T-helper 17 cell (primary cell): Measurements from ENCODE around the gene RGCC. TPM values are rescaled to one million over a fixed set of nuclear protein-coding genes. Genes with fewer than 3 reads are reported as not detected.

ENCODE experiments used
- ATAC-seq: fragments of 150-1000 bp; cut with Tn5 transposase; 2 replicates; pipeline ENCODE4 v1.10.0; 2021; ENCODE audit warnings: mild to moderate bottlenecking, moderate library complexity
- DNase-seq, 3 donors: peaks; one replicate each; pipeline versions ENCODE4 v3.0.0 to v3.0.0-alpha.2; 2020 to 2021
- H3K9me3 ChIP-seq: one replicate; pipeline ENCODE4 v1.7.0; 2013; ENCODE audit warnings: low read length, mild to moderate bottlenecking; ENCODE audit not compliant: control insufficient read depth, poor library complexity, severe bottlenecking
- H3K27ac Mint-ChIP-seq: one replicate; pipeline ENCODE4 v1.8.0; 2022; ENCODE audit warnings: mild to moderate bottlenecking, moderate library complexity, mixed read lengths
- H3K27me3 Mint-ChIP-seq: one replicate; pipeline ENCODE4 v1.8.0; 2022; ENCODE audit warnings: mixed read lengths
- H3K36me3 Mint-ChIP-seq: one replicate; pipeline ENCODE4 v1.8.0; 2022; ENCODE audit warnings: low read depth, mixed read lengths
- H3K4me1 Mint-ChIP-seq: one replicate; pipeline ENCODE4 v1.8.0; 2022; ENCODE audit warnings: mild to moderate bottlenecking, mixed read lengths
- H3K4me3 Mint-ChIP-seq: one replicate; pipeline ENCODE4 v1.8.0; 2022; ENCODE audit warnings: mild to moderate bottlenecking, moderate library complexity, mixed read lengths
- total RNA-seq, 4 donors: library from RNA in 2 of 4; stranded (reverse) in 2 of 4; gene quantifications; one replicate each; pipeline ENCODE4 v1.2.3 and lab custom pipeline; 2022 to 2026

Gene RGCC
- total RNA-seq, 2 donors from 2014 or later, result 283 to 548 TPM

GRCh38 chr13:41458187-41458760, 924 bp downstream of the RGCC start:
- no peak for ATAC-seq
- Mint-ChIP-seq H3K36me3 (peaks cover 13% of the 10 kb centered on the region), H3K4me1 (peaks cover 50% of the 10 kb centered on the region), H3K27me3 (no peaks in the 10 kb centered on the region), H3K4me3 (peak overlapping the region; percentile 96), H3K27ac (peak overlapping the region; percentile 94)
- peaks cover 5% of the 10 kb centered on the region for H3K9me3 ChIP-seq
- DNase-seq, result peak; percentile 22 to 37 (median 28)

- peaks cover 5% of the 10 kb centered on the region for H3K9me3 ChIP-seq
- Mint-ChIP-seq H3K4me3 (peak overlapping the region; percentile 96), H3K4me1 (peaks cover 55% of the 10 kb centered on the region), H3K27ac (peak overlapping the region; percentile 94), H3K27me3 (no peaks in the 10 kb centered on the region), H3K36me3 (peaks cover 13% of the 10 kb centered on the region)
- peak; percentile 42 to 55 (median 47) for DNase-seq
- no peak for ATAC-seq
These were observed 1.5 kb downstream of the RGCC start for GRCh38 chr13:41458761-41459431.

GRCh38 chr13:41459432-41460073, 2.2 kb downstream of the RGCC start:
- Mint-ChIP-seq H3K27ac (peak overlapping the region; percentile 94), H3K4me3 (peak overlapping the region; percentile 96), H3K27me3 (no peaks in the 10 kb centered on the region)

GRCh38 chr13:41460074-41460465, 2.7 kb downstream of the RGCC start:
- peak overlapping the region; percentile 94 for H3K27ac Mint-ChIP-seq

More at GRCh38 chr13:41459432-41460073, 2.2 kb downstream of the RGCC start:
- no peak for ATAC-seq
- Mint-ChIP-seq H3K36me3 (peaks cover 13% of the 10 kb centered on the region), H3K4me1 (peaks cover 61% of the 10 kb centered on the region)
- DNase-seq, result no peak
- peaks cover 5% of the 10 kb centered on the region for H3K9me3 ChIP-seq

GRCh38 chr13:41460930-41461329, 3.6 kb downstream of the RGCC start:
- Mint-ChIP-seq H3K36me3 (peaks cover 14% of the 10 kb centered on the region), H3K4me1 (peaks cover 74% of the 10 kb centered on the region), H3K4me3 (peak overlapping the region; percentile 96), H3K27ac (peak overlapping the region; percentile 94), H3K27me3 (no peaks in the 10 kb centered on the region)
- no peak for DNase-seq
- no peak for ATAC-seq
- peaks cover 5% of the 10 kb centered on the region for H3K9me3 ChIP-seq

More at GRCh38 chr13:41460074-41460465, 2.7 kb downstream of the RGCC start:
- DNase-seq (no peak), ATAC-seq (no peak)
- H3K27me3 Mint-ChIP-seq, result no peaks in the 10 kb centered on the region
- peak overlapping the region; percentile 96 for H3K4me3 Mint-ChIP-seq
- peaks cover 5% of the 10 kb centered on the region for H3K9me3 ChIP-seq
- H3K36me3 Mint-ChIP-seq, result peaks cover 13% of the 10 kb centered on the region
- H3K4me1 Mint-ChIP-seq, result peaks cover 66% of the 10 kb centered on the region

- Mint-ChIP-seq H3K4me1 (peaks cover 76% of the 10 kb centered on the region), H3K36me3 (peaks cover 17% of the 10 kb centered on the region), H3K27ac (peak overlapping the region; percentile 94), H3K27me3 (no peaks in the 10 kb centered on the region), H3K4me3 (peak overlapping the region; percentile 95)
- DNase-seq (no peak), ATAC-seq (no peak)
- H3K9me3 ChIP-seq, result peaks cover 5% of the 10 kb centered on the region
These were observed 4.3 kb downstream of the RGCC start for GRCh38 chr13:41461527-41462139.

- Mint-ChIP-seq H3K36me3 (peaks cover 19% of the 10 kb centered on the region), H3K4me1 (peaks cover 77% of the 10 kb centered on the region), H3K4me3 (peak overlapping the region; percentile 95), H3K27ac (peak overlapping the region; percentile 94), H3K27me3 (no peaks in the 10 kb centered on the region)
- DNase-seq (no peak), ATAC-seq (no peak)
- H3K9me3 ChIP-seq, result peaks cover 5% of the 10 kb centered on the region
These were observed 5.1 kb downstream of the RGCC start for GRCh38 chr13:41462427-41462826.

GRCh38 chr13:41463838-41464602, 6.7 kb downstream of the RGCC start:
- H3K4me1 Mint-ChIP-seq, result peaks cover 80% of the 10 kb centered on the region
- peak overlapping the region; percentile 95 for H3K4me3 Mint-ChIP-seq
- H3K36me3 Mint-ChIP-seq, result peaks cover 19% of the 10 kb centered on the region
- H3K27me3 Mint-ChIP-seq, result no peaks in the 10 kb centered on the region
- peak overlapping the region; percentile 94 for H3K27ac Mint-ChIP-seq
- ATAC-seq, result peak; percentile 3
- peaks cover under 1% of the 10 kb centered on the region for H3K9me3 ChIP-seq
- peak in 1 of 3 donors; percentile 27 for DNase-seq

- Mint-ChIP-seq H3K4me1 (peaks cover 75% of the 10 kb centered on the region), H3K36me3 (peaks cover 16% of the 10 kb centered on the region), H3K27ac (peak overlapping the region; percentile 94), H3K4me3 (peak overlapping the region; percentile 95), H3K27me3 (no peaks in the 10 kb centered on the region)
- DNase-seq (peak; percentile 60 to 78 (median 74)), ATAC-seq (peak; percentile 73)
- no peaks in the 10 kb centered on the region for H3K9me3 ChIP-seq
These were observed 8.0 kb downstream of the RGCC start for GRCh38 chr13:41465241-41465847.

- ATAC-seq, result no peak
- Mint-ChIP-seq H3K36me3 (peaks cover 16% of the 10 kb centered on the region), H3K4me1 (peaks cover 70% of the 10 kb centered on the region), H3K4me3 (peak overlapping the region; percentile 95), H3K27me3 (no peaks in the 10 kb centered on the region), H3K27ac (peak overlapping the region; percentile 94)
- DNase-seq, result no peak
- no peaks in the 10 kb centered on the region for H3K9me3 ChIP-seq
These were observed 8.6 kb downstream of the RGCC start for GRCh38 chr13:41465898-41466320.

- H3K36me3 Mint-ChIP-seq, result peaks cover 18% of the 10 kb centered on the region
- peak overlapping the region; percentile 95 for H3K4me3 Mint-ChIP-seq
- no peak for ATAC-seq
- peaks cover 63% of the 10 kb centered on the region for H3K4me1 Mint-ChIP-seq
- H3K27ac Mint-ChIP-seq, result peak overlapping the region; percentile 94
- no peaks in the 10 kb centered on the region for H3K9me3 ChIP-seq
- no peak for DNase-seq
- H3K27me3 Mint-ChIP-seq, result no peaks in the 10 kb centered on the region
These were observed 10.1 kb downstream of the RGCC start for GRCh38 chr13:41467425-41467945.

- no peaks in the 10 kb centered on the region for H3K9me3 ChIP-seq
- Mint-ChIP-seq H3K27me3 (no peaks in the 10 kb centered on the region), H3K4me1 (peaks cover 52% of the 10 kb centered on the region), H3K4me3 (peak overlapping the region; percentile 41), H3K27ac (peak overlapping the region; percentile 94), H3K36me3 (peaks cover 16% of the 10 kb centered on the region)
- DNase-seq, result no peak
- ATAC-seq, result no peak
These were observed 11.3 kb downstream of the RGCC start for GRCh38 chr13:41468631-41469030.
